ENCODE results near the gene DDIT3.

DNA sequence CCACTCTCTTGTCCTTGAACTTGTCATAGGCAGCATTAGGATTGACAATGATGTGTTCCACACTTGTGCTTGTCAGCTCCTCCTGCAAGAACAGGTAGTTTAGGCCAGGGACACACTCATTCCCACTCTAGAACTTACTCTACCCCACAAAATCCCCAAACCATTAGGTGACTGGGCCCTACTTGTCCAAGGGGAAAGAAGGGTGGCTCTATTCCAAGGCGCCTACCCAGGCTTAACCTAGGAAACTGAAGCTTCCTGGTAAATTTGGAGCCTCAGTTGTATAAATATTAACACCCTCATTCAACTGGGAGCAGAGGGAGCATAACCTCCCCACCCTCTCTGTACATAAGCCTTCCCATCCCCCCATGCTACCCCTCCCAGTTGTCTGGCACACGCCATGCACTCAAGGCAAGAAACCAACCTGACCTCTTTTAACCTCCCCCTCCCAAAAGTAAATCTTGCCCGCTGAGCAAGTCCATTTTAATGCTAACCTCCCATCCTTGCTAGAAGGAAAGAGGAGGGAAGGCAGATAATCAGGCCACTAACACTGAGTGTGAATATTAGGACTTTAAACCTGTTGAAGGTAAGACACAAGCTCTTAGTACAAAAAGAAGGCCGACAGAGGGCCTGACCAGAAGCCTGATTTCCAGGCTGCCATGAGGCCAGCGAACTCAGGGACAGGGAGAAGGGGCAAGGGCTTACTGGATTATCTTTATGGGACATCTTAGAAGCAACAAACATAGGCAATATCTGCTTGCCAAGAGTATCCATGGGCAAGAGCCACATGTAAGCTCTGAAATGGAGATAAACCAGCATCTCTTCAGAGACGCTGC, 15.7 kb upstream of the DDIT3 start:
- TF ChIP-seq, protein P1, sequence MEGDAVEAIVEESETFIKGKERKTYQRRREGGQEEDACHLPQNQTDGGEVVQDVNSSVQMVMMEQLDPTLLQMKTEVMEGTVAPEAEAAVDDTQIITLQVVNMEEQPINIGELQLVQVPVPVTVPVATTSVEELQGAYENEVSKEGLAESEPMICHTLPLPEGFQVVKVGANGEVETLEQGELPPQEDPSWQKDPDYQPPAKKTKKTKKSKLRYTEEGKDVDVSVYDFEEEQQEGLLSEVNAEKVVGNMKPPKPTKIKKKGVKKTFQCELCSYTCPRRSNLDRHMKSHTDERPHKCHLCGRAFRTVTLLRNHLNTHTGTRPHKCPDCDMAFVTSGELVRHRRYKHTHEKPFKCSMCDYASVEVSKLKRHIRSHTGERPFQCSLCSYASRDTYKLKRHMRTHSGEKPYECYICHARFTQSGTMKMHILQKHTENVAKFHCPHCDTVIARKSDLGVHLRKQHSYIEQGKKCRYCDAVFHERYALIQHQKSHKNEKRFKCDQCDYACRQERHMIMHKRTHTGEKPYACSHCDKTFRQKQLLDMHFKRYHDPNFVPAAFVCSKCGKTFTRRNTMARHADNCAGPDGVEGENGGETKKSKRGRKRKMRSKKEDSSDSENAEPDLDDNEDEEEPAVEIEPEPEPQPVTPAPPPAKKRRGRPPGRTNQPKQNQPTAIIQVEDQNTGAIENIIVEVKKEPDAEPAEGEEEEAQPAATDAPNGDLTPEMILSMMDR (IDR thresholded peaks at IDR 0.05; ENCODE audit: insufficient read depth, low read depth, low read length) = no peak
- no peak for TF ChIP-seq EZH2 (IDR thresholded peaks at IDR 0.05; ENCODE audit: insufficient read depth, low read length)

Data from astrocyte (in vitro differentiated cells and primary cell).